Stimulated activated CD4-positive, alpha-beta T cell treated with anti-CD3 and anti-CD28 coated beads, TNF-alpha, amount 100 ng/mL, for 4 hours (primary cell): ENCODE results near the gene CASP10.
"Not testable (repeated sequence)": the region's sequence is repeated elsewhere in the genome, so short reads cannot be mapped to it uniquely, and the experiment has no call there.

Experiments used
- DNase-seq, 3 experiments: peaks; one replicate each; pipeline ENCODE4 v3.0.0-alpha.2; 2020; ENCODE audit warnings: low read depth in 3 of 3

CASP10 gene

GRCh38 chr2:201233192-201233811 is 50.4 kb downstream of the CASP10 start:
- peak; percentile 68 to 75 (median 71) for DNase-seq

GRCh38 chr2:201233812-201234662 is 51.1 kb downstream of the CASP10 start:
- no peak for DNase-seq

GRCh38 chr2:201234663-201235135 is 51.8 kb downstream of the CASP10 start:
- DNase-seq = no peak

- no peak for DNase-seq
These were observed 53.2 kb downstream of the CASP10 start for GRCh38 chr2:201235860-201236811.

- no peak for DNase-seq
These were observed 54.7 kb downstream of the CASP10 start for GRCh38 chr2:201237486-201238123.

- DNase-seq = not testable (repeated sequence)
These were observed 56.4 kb downstream of the CASP10 start for GRCh38 chr2:201239167-201239935.

- DNase-seq = no peak
These were observed 59.8 kb downstream of the CASP10 start for GRCh38 chr2:201242571-201243277.

GRCh38 chr2:201244829-201245228 is 61.9 kb downstream of the CASP10 start:
- DNase-seq = no peak

- no peak for DNase-seq
These were observed 63.3 kb downstream of the CASP10 start for GRCh38 chr2:201246280-201246679.

GRCh38 chr2:201248288-201248844 is 65.4 kb downstream of the CASP10 start:
- DNase-seq = no peak

GRCh38 chr2:201249889-201250288 is 66.9 kb downstream of the CASP10 start:
- DNase-seq = no peak

- DNase-seq = no peak
These were observed 67.8 kb downstream of the CASP10 start for GRCh38 chr2:201250741-201251140.

- DNase-seq = no peak
These were observed 71.3 kb downstream of the CASP10 start for GRCh38 chr2:201254081-201254730.

- DNase-seq = no peak
These were observed 72.6 kb downstream of the CASP10 start for GRCh38 chr2:201255408-201256033.

- no peak for DNase-seq
These were observed 73.1 kb downstream of the CASP10 start for GRCh38 chr2:201256082-201256481.

- no peak for DNase-seq
These were observed 74.5 kb downstream of the CASP10 start for GRCh38 chr2:201257381-201257955.

- DNase-seq = peak; percentile 52 to 80 (median 62)
These were observed 75.2 kb downstream of the CASP10 start for GRCh38 chr2:201257956-201258665.
